ENCODE data around the gene CATSPERD.

The CATSPERD gene

GRCh38 chr19:5705552-5705951 is 14.9 kb upstream of the CATSPERD start:
- no peak for TF ChIP-seq ZFX (IDR thresholded peaks at IDR 0.05; ENCODE audit: borderline replicate concordance)
- no peak for TF ChIP-seq CTCF (IDR thresholded peaks at IDR 0.05)
- H3K27ac ChIP-seq: no peak overlapping the region

GRCh38 chr19:5706876-5707573 is 13.4 kb upstream of the CATSPERD start:
- TF ChIP-seq CTCF (IDR thresholded peaks at IDR 0.05) (no peak), ZFX (IDR thresholded peaks at IDR 0.05; ENCODE audit: borderline replicate concordance) (no peak)

GRCh38 chr19:5707576-5708575 is 12.6 kb upstream of the CATSPERD start:
- no peak for TF ChIP-seq CTCF (IDR thresholded peaks at IDR 0.05)
- no peak for TF ChIP-seq ZFX (IDR thresholded peaks at IDR 0.05; ENCODE audit: borderline replicate concordance)
- H3K27ac ChIP-seq: no peak overlapping the region

More at GRCh38 chr19:5706876-5707573, 13.4 kb upstream of the CATSPERD start:
- H3K27ac ChIP-seq: no peak overlapping the region

GRCh38 chr19:5711025-5711424 is 9.4 kb upstream of the CATSPERD start:
- H3K27ac ChIP-seq: no peak overlapping the region
- TF ChIP-seq ZFX (IDR thresholded peaks at IDR 0.05; ENCODE audit: borderline replicate concordance): no peak
- no peak for TF ChIP-seq CTCF (IDR thresholded peaks at IDR 0.05)

- TF ChIP-seq CTCF (IDR thresholded peaks at IDR 0.05): no peak
- no peak for TF ChIP-seq ZFX (IDR thresholded peaks at IDR 0.05; ENCODE audit: borderline replicate concordance)
- H3K27ac ChIP-seq: no peak overlapping the region
These were observed 8.7 kb upstream of the CATSPERD start for GRCh38 chr19:5711713-5712161.

GRCh38 chr19:5713228-5713627 is 7.2 kb upstream of the CATSPERD start:
- TF ChIP-seq CTCF (IDR thresholded peaks at IDR 0.05) (no peak), ZFX (IDR thresholded peaks at IDR 0.05; ENCODE audit: borderline replicate concordance) (no peak)
- no peak overlapping the region for H3K27ac ChIP-seq
